PC-3 (cell line): Measurements from ENCODE around the gene STRBP. TPM values are rescaled to one million over a fixed set of nuclear protein-coding genes. Genes with fewer than 3 reads are reported as not detected.
A peak's percentile ranks its signal among the peaks of the same experiment; 100 is the strongest.

Source experiments
- ATAC-seq: fragments of 200-7000 bp; cut with Tn5 transposase; 2 replicates; pipeline ENCODE4 v1.9.1; 2020; ENCODE audit warnings: mild to moderate bottlenecking, moderate library complexity
- BruUV-seq: library from RNA; stranded (reverse); fragments of 400-500 nt; replicated peaks from 2 replicates; lab custom pipeline; 2021; lab: Mats Ljungman, UMichigan
- CTCF ChIA-PET: fragments of 300-600 bp; sonication (Branson Sonifier 250); formaldehyde crosslinking; loops from one replicate; lab custom pipeline; 2022; ENCODE audit warnings: antibody characterized with exemption; lab: Charles Lee
- POLR2A ChIA-PET: fragments of 300-600 bp; sonication (Branson Sonifier 250); formaldehyde crosslinking; loops from one replicate; lab custom pipeline; 2022; ENCODE audit warnings: antibody characterized with exemption; ENCODE audit not compliant: unreplicated experiment; lab: Charles Lee
- DNase-seq: peaks from one replicate; pipeline ENCODE4 v3.0.0-alpha.2; 2015
- H2AFZ ChIP-seq: fragments of 300-600 bp; sonication (generic); 2 replicates; pipeline ENCODE4 v1.6.0; 2016; ENCODE audit warnings: antibody characterized with exemption, low read length
- H3F3A ChIP-seq: fragments of 300-600 bp; sonication (generic); one replicate; pipeline ENCODE4 v1.6.0; 2017; ENCODE audit warnings: antibody characterized with exemption, low read length, control low read depth, mild to moderate bottlenecking; ENCODE audit not compliant: unreplicated experiment
- H3K27ac ChIP-seq: fragments of 300-600 bp; sonication (generic); 2 replicates; pipeline ENCODE4 v1.5.1; 2016; ENCODE audit warnings: mild to moderate bottlenecking, low read length
- H3K27me3 ChIP-seq: fragments of 300-600 bp; sonication (generic); 2 replicates; pipeline ENCODE4 v1.6.1; 2016; ENCODE audit warnings: low read length, mixed read lengths
- H3K36me3 ChIP-seq: fragments of 300-600 bp; sonication (generic); 2 replicates; pipeline ENCODE4 v1.6.1; 2016; ENCODE audit warnings: low read depth, mixed run types, low read length, mixed read lengths
- H3K4me1 ChIP-seq: fragments of 300-600 bp; sonication (generic); 2 replicates; pipeline ENCODE4 v1.5.1; 2016; ENCODE audit warnings: low read length; ENCODE audit not compliant: insufficient read depth
- H3K4me2 ChIP-seq: fragments of 300-600 bp; sonication (generic); 2 replicates; pipeline ENCODE4 v1.6.0; 2016; ENCODE audit warnings: low read length
- H3K4me3 ChIP-seq: fragments of 300-600 bp; sonication (generic); 2 replicates; pipeline ENCODE4 v1.5.1; 2016; ENCODE audit warnings: mild to moderate bottlenecking, low read length, mixed read lengths
- H3K79me2 ChIP-seq: fragments of 300-600 bp; sonication (generic); 2 replicates; pipeline ENCODE4 v1.6.1; 2017; ENCODE audit warnings: low read length, mixed read lengths
- H3K9ac ChIP-seq: fragments of 300-600 bp; sonication (generic); 2 replicates; pipeline ENCODE4 v1.6.0; 2016; ENCODE audit warnings: mild to moderate bottlenecking, low read length
- H3K9me2 ChIP-seq: fragments of 300-600 bp; sonication (generic); replicated peaks from 2 replicates; pipeline ENCODE4 v1.6.1; 2016; ENCODE audit warnings: mixed run types, low read length, mixed read lengths
- H3K9me3 ChIP-seq: fragments of 300-600 bp; sonication (generic); 2 replicates; pipeline ENCODE4 v1.6.1; 2016; ENCODE audit warnings: low read length, mixed read lengths
- H4K20me1 ChIP-seq: fragments of 300-600 bp; sonication (generic); 2 replicates; pipeline ENCODE4 v1.6.1; 2016; ENCODE audit warnings: low read length, mixed read lengths
- EZH2 ChIP-seq: fragments of 300-600 bp; sonication (generic); IDR thresholded peaks from one replicate; pipeline ENCODE4 v1.6.1; 2017; ENCODE audit warnings: antibody characterized with exemption, mild to moderate bottlenecking, low read length; ENCODE audit not compliant: unreplicated experiment
- EZH2phosphoT487 ChIP-seq: fragments of 300-600 bp; sonication (generic); IDR thresholded peaks from 2 replicates; pipeline ENCODE4 v1.6.1; 2018; ENCODE audit warnings: mild to moderate bottlenecking, antibody characterized with exemption, low read length, borderline replicate concordance
- intact Hi-C: fragments of 100-400 bp; cut with micrococcal nuclease; formaldehyde crosslinking; loops from 2 replicates; pipeline ENCODE4 v1.9.0; 2023
- total RNA-seq: library from RNA; depleted of rRNA; stranded (reverse); fragments of >200 nt; gene quantifications from 2 replicates; pipeline ENCODE4 v1.2.3, GENCODE V29; 2014
- TF ChIP-seq, protein P1 (sequence below): fragments of 300-600 bp; sonication (generic); conservative IDR thresholded peaks from 2 replicates; pipeline ENCODE4 v1.5.1; 2017; ENCODE audit warnings: antibody characterized with exemption, low read depth, mild to moderate bottlenecking, low read length

Gene STRBP
- total RNA-seq, 1 experiment from 2014 or later, result 19.2 TPM

DNA sequence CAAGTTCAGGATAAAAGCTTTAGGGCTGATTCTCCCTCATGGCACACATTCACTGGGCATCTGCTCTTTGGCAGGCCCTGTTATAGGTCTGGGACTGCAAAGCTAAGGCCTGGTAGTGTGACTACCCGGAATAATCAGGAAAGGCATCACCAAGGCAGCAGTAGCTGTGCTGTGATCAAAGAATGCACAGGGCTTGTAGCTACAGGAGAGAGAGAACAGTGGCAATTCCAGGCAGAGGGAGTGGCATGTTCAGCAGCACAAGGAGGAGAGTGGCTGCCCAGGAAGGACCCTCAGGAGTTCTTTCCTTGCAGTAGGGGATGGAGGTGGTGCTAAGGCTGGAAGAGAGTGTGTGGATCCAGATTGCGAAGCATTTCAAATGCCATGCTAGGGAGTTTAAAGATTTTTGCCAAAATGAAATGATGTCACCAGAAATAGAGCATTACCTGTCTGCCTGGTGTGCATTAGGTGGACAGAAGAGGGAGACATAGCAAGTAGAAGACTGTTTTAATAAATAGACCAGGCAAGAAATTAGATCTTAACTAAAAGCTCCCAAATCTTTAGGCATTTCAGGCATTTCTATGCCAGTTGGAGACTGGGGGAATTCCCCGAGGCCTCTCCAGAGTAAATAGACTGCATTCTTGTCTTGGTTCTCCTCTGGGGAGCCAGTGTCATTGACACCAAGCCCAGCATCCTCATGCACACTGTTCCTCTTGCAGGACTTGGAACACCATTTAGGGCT lies 165.8 kb downstream of the STRBP start:
- H3F3A ChIP-seq, result no peaks in the 10 kb centered on the region

DNA sequence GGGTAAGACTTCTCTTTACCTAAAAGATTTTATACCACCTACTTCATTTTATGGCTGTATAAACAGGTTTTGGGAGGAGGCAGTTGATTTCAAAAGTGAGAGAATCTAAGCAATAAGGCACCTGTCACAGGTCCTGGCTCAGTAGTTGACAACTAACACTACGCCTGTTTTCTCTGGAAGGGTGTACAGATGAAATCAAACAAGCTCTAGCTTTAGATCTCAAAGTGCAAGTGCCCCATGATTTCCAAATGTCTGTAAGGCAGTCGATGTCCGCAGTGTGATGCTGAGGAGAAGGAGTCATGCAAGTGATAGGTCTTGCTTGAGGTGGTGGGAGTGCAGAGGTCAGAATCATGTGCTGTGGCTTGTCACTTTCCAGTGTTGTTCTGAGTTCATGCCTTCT lies 168.8 kb downstream of the STRBP start:
- ATAC-seq, result no peak
- no peaks in the 10 kb centered on the region for H3K27me3 ChIP-seq

More for the DNA sequence above, 165.8 kb downstream of the STRBP start:
- no peak for ATAC-seq
- ChIA-PET CTCF (interaction anchor here (1.6 kb wide), 1 partner anchor 248 kb away, joined by 10 read pairs; no protein-coding TSS in a partner anchor), POLR2A (no interaction called here)
- H4K20me1 ChIP-seq, result no peaks in the 10 kb centered on the region
- H3K4me1 ChIP-seq, result no peaks in the 10 kb centered on the region
- TF ChIP-seq, protein P1, sequence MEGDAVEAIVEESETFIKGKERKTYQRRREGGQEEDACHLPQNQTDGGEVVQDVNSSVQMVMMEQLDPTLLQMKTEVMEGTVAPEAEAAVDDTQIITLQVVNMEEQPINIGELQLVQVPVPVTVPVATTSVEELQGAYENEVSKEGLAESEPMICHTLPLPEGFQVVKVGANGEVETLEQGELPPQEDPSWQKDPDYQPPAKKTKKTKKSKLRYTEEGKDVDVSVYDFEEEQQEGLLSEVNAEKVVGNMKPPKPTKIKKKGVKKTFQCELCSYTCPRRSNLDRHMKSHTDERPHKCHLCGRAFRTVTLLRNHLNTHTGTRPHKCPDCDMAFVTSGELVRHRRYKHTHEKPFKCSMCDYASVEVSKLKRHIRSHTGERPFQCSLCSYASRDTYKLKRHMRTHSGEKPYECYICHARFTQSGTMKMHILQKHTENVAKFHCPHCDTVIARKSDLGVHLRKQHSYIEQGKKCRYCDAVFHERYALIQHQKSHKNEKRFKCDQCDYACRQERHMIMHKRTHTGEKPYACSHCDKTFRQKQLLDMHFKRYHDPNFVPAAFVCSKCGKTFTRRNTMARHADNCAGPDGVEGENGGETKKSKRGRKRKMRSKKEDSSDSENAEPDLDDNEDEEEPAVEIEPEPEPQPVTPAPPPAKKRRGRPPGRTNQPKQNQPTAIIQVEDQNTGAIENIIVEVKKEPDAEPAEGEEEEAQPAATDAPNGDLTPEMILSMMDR, result peak; percentile 51
- TF ChIP-seq EZH2phosphoT487, result no peak
- H3K4me3 ChIP-seq, result no peak overlapping the region
- no peak overlapping the region for H3K4me2 ChIP-seq
- H3K9me2 ChIP-seq, result no peaks in the 10 kb centered on the region
- no TSS peak for BruUV-seq
- intact Hi-C loops, result no loop called here
- no peaks in the 10 kb centered on the region for H3K9me3 ChIP-seq
- H3K79me2 ChIP-seq, result no peaks in the 10 kb centered on the region
- no peaks in the 10 kb centered on the region for H3K27me3 ChIP-seq
- DNase-seq, result peak; percentile 6
- no peak overlapping the region for H3K9ac ChIP-seq
- H3K36me3 ChIP-seq, result peaks cover 15% of the 10 kb centered on the region; the same call in 1 of the 2 replicates
- H3K27ac ChIP-seq, result no peak overlapping the region
- no peak overlapping the region for H2AFZ ChIP-seq

DNA sequence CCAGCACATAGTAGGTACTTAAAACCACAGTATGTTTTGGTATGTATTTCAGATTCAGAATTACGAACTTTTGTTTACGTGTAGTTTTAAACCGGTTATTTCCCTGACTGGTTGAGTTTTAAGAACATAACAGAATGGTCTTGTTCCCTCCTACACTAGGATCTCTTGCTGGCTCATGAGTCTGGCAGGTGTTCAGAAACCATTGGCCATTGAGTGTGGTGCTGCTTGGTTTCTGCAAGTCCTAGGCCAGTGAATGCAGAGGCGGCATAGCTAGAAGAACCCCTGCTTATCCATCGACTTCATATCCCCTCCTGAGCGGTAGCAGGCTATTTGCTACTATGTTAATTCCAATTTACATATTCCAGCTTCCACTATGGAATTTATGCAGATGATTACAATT lies 169.3 kb downstream of the STRBP start:
- Histone ChIP-seq H3K27ac (no peak overlapping the region), H3K9ac (no peak overlapping the region), H3K4me1 (no peaks in the 10 kb centered on the region), H2AFZ (no peak overlapping the region), H3K9me2 (no peaks in the 10 kb centered on the region), H4K20me1 (no peaks in the 10 kb centered on the region), H3K4me3 (no peak overlapping the region), H3K4me2 (no peak overlapping the region), H3K27me3 (no peaks in the 10 kb centered on the region), H3K79me2 (no peaks in the 10 kb centered on the region), H3F3A (no peaks in the 10 kb centered on the region), H3K36me3 (peaks cover 15% of the 10 kb centered on the region; the same call in 1 of the 2 replicates), H3K9me3 (no peaks in the 10 kb centered on the region)
- TF ChIP-seq, protein P1, result no peak
- TF ChIP-seq EZH2phosphoT487 (no peak), EZH2 (no peak)
- POLR2A ChIA-PET, result no interaction called here
- ATAC-seq (no peak), DNase-seq (no peak)
- intact Hi-C loops, result no loop called here
- BruUV-seq, result no TSS peak
- CTCF ChIA-PET, result no interaction called here

More for the DNA sequence above, 168.8 kb downstream of the STRBP start:
- Histone ChIP-seq H3K4me1 (no peaks in the 10 kb centered on the region), H4K20me1 (no peaks in the 10 kb centered on the region), H3F3A (no peaks in the 10 kb centered on the region), H3K9ac (no peak overlapping the region), H3K36me3 (peaks cover 15% of the 10 kb centered on the region; the same call in 1 of the 2 replicates), H3K79me2 (no peaks in the 10 kb centered on the region), H2AFZ (no peak overlapping the region), H3K4me3 (no peak overlapping the region), H3K27ac (no peak overlapping the region), H3K4me2 (no peak overlapping the region), H3K9me2 (no peaks in the 10 kb centered on the region), H3K9me3 (no peaks in the 10 kb centered on the region)
- no peak for TF ChIP-seq EZH2phosphoT487
- TF ChIP-seq, protein P1, result no peak
- TF ChIP-seq EZH2, result no peak
- CTCF ChIA-PET, result no interaction called here
- no peak for DNase-seq
- BruUV-seq, result no TSS peak
- intact Hi-C loops, result no loop called here
- POLR2A ChIA-PET, result no interaction called here
